ENCODE results near the gene CYS1. TPM values are rescaled to one million over a fixed set of nuclear protein-coding genes. Genes with fewer than 3 reads are reported as not detected.
A peak's percentile ranks its signal among the peaks of the same experiment; 100 is the strongest.

Gene CYS1
- total and polyA plus RNA-seq, 2 of the 13 experiments (the other 11 are each of a cell fraction or from before 2014, with no cell fraction given), result 0.04 TPM; not detected in 1

- TF ChIP-seq FOXJ3 (CRISPR knock-in tag; IDR thresholded peaks at IDR 0.05; ENCODE audit: borderline replicate concordance) (no peak), ZNF652 (CRISPR knock-in tag; IDR thresholded peaks at IDR 0.05; ENCODE audit: borderline replicate concordance, low read depth) (no peak), EHMT2 (IDR thresholded peaks at IDR 0.05; ENCODE audit: borderline replicate concordance, low read depth, low read length) (no peak), ZBTB43 (CRISPR knock-in tag; conservative IDR thresholded peaks at IDR 0.05) (peak; percentile 96), BATF2 (CRISPR knock-in tag; IDR thresholded peaks at IDR 0.05) (peak; percentile 96), LRRFIP1 (CRISPR knock-in tag; conservative IDR thresholded peaks at IDR 0.05) (no peak), SNRNP70 (IDR thresholded peaks at IDR 0.05; ENCODE audit: low read depth, low read length) (no peak), ZSCAN25 (CRISPR knock-in tag; IDR thresholded peaks at IDR 0.05) (peak; percentile 79; the same call in 1 of the 2 replicates), REXO4 (CRISPR knock-in tag; IDR thresholded peaks at IDR 0.05; ENCODE audit: borderline replicate concordance) (no peak), ZNF580 (CRISPR knock-in tag; IDR thresholded peaks at IDR 0.05; ENCODE audit: borderline replicate concordance, low read depth) (peak; percentile 94), HNRNPLL (IDR thresholded peaks at IDR 0.05; ENCODE audit: low read depth, low read length, poor library complexity, severe bottlenecking) (no peak), SMARCE1 (IDR thresholded peaks at IDR 0.05; ENCODE audit: borderline replicate concordance) (no peak), ATAD3A (CRISPR knock-in tag; IDR thresholded peaks at IDR 0.05) (no peak), HMG20A (CRISPR knock-in tag; IDR thresholded peaks at IDR 0.05; ENCODE audit: borderline replicate concordance) (0 out of 2 replicates have a peak, but pooled peaks have one; percentile 17), GTF3A (CRISPR knock-in tag; conservative IDR thresholded peaks at IDR 0.05) (no peak), ZNF761 (CRISPR knock-in tag; conservative IDR thresholded peaks at IDR 0.05) (0 out of 2 replicates have a peak, but pooled peaks have one; percentile 45), MAF1 (CRISPR knock-in tag; IDR thresholded peaks at IDR 0.05; ENCODE audit: borderline replicate concordance) (peak; percentile 95), PAX8 (CRISPR knock-in tag; IDR thresholded peaks at IDR 0.05; ENCODE audit: borderline replicate concordance) (no peak; the same call in 1 of the 2 replicates), YEATS2 (CRISPR knock-in tag; IDR thresholded peaks at IDR 0.05; ENCODE audit: borderline replicate concordance) (0 out of 2 replicates have a peak, but pooled peaks have one; percentile 61), SAP130 (CRISPR knock-in tag; IDR thresholded peaks at IDR 0.05; ENCODE audit: low read depth) (peak; percentile 50)
- TF ChIP-seq, protein P1, sequence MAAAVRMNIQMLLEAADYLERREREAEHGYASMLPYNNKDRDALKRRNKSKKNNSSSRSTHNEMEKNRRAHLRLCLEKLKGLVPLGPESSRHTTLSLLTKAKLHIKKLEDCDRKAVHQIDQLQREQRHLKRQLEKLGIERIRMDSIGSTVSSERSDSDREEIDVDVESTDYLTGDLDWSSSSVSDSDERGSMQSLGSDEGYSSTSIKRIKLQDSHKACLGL (CRISPR knock-in tag; IDR thresholded peaks at IDR 0.05), result peak; percentile 98
- TF ChIP-seq, protein P2, sequence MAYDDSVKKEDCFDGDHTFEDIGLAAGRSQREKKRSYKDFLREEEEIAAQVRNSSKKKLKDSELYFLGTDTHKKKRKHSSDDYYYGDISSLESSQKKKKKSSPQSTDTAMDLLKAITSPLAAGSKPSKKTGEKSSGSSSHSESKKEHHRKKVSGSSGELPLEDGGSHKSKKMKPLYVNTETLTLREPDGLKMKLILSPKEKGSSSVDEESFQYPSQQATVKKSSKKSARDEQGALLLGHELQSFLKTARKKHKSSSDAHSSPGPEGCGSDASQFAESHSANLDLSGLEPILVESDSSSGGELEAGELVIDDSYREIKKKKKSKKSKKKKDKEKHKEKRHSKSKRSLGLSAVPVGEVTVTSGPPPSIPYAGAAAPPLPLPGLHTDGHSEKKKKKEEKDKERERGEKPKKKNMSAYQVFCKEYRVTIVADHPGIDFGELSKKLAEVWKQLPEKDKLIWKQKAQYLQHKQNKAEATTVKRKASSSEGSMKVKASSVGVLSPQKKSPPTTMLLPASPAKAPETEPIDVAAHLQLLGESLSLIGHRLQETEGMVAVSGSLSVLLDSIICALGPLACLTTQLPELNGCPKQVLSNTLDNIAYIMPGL (CRISPR knock-in tag; IDR thresholded peaks at IDR 0.05; ENCODE audit: borderline replicate concordance in 1 of 2, low read depth in 1 of 2), result peak in 1 of 2 experiments; percentile 78; a peak in 2 of 4 replicates
Measured at GRCh38 chr2:10043256-10043905, 36.8 kb downstream of the CYS1 start, which contains the start of gene KLF11 (continued).

All from HepG2 (cell line).